ENCODE data around the gene ADK.

Gene ADK

GRCh38 chr10:74171625-74172024 is 20.6 kb downstream of the ADK start:
- no peak for TF ChIP-seq CTCF (IDR thresholded peaks at IDR 0.05)
- peaks cover 9% of the 10 kb centered on the region for H3K4me1 Mint-ChIP-seq
- H3K27me3 Mint-ChIP-seq (ENCODE audit: low read depth, poor library complexity), result peaks cover 2% of the 10 kb centered on the region
- H3K36me3 Mint-ChIP-seq (ENCODE audit: low read depth), result peaks cover 10% of the 10 kb centered on the region
- no peaks in the 10 kb centered on the region for H3K9me3 Mint-ChIP-seq
- DNase-seq, result no peak
- peak overlapping the region; percentile 3 for H3K27ac Mint-ChIP-seq
- H3K4me3 Mint-ChIP-seq, result no peak overlapping the region

- Mint-ChIP-seq H3K4me3 (no peak overlapping the region), H3K36me3 (ENCODE audit: low read depth) (peaks cover 11% of the 10 kb centered on the region)
These were observed 23.5 kb downstream of the ADK start for GRCh38 chr10:74174521-74174920.

GRCh38 chr10:74175510-74176379 is 24.7 kb downstream of the ADK start:
- H3K36me3 Mint-ChIP-seq (ENCODE audit: low read depth), result peaks cover 10% of the 10 kb centered on the region
- no peak for TF ChIP-seq CTCF (IDR thresholded peaks at IDR 0.05)
- H3K27me3 Mint-ChIP-seq (ENCODE audit: low read depth, poor library complexity), result no peaks in the 10 kb centered on the region
- H3K4me1 Mint-ChIP-seq, result peaks cover 14% of the 10 kb centered on the region
- H3K9me3 Mint-ChIP-seq, result no peaks in the 10 kb centered on the region
- DNase-seq, result no peak
- peak overlapping the region; percentile 90 for H3K4me3 Mint-ChIP-seq
- peak overlapping the region; percentile 77 for H3K27ac Mint-ChIP-seq

More at GRCh38 chr10:74174521-74174920, 23.5 kb downstream of the ADK start:
- H3K27ac Mint-ChIP-seq, result no peak overlapping the region
- peaks cover 14% of the 10 kb centered on the region for H3K4me1 Mint-ChIP-seq
- no peak for DNase-seq
- TF ChIP-seq CTCF (IDR thresholded peaks at IDR 0.05), result no peak
- H3K9me3 Mint-ChIP-seq, result no peaks in the 10 kb centered on the region
- H3K27me3 Mint-ChIP-seq (ENCODE audit: low read depth, poor library complexity), result peaks cover 2% of the 10 kb centered on the region

GRCh38 chr10:74176380-74177139 is 25.5 kb downstream of the ADK start:
- H3K4me1 Mint-ChIP-seq, result peaks cover 14% of the 10 kb centered on the region
- peak; percentile 88 for DNase-seq
- H3K27me3 Mint-ChIP-seq (ENCODE audit: low read depth, poor library complexity), result no peaks in the 10 kb centered on the region
- H3K4me3 Mint-ChIP-seq, result peak overlapping the region; percentile 90
- peak overlapping the region; percentile 77 for H3K27ac Mint-ChIP-seq
- TF ChIP-seq CTCF (IDR thresholded peaks at IDR 0.05), result no peak
- H3K36me3 Mint-ChIP-seq (ENCODE audit: low read depth), result peaks cover 8% of the 10 kb centered on the region
- H3K9me3 Mint-ChIP-seq, result no peaks in the 10 kb centered on the region

- peak overlapping the region; percentile 90 for H3K4me3 Mint-ChIP-seq
- H3K27me3 Mint-ChIP-seq (ENCODE audit: low read depth, poor library complexity), result no peaks in the 10 kb centered on the region
- no peaks in the 10 kb centered on the region for H3K9me3 Mint-ChIP-seq
- DNase-seq, result no peak
- no peak overlapping the region for H3K27ac Mint-ChIP-seq
- no peak for TF ChIP-seq CTCF (IDR thresholded peaks at IDR 0.05)
- H3K36me3 Mint-ChIP-seq (ENCODE audit: low read depth), result peaks cover 5% of the 10 kb centered on the region
- H3K4me1 Mint-ChIP-seq, result peaks cover 14% of the 10 kb centered on the region
These were observed 26.2 kb downstream of the ADK start for GRCh38 chr10:74177140-74177677.

Data from nephron progenitor cell (in vitro differentiated cells).